Middle frontal gyrus (tissue), 1 donor: Measurements from ENCODE around the gene LARGE1.

ENCODE experiments used
- DNase-seq: peaks from one replicate; pipeline ENCODE4 v3.0.0-alpha.2; 2015; ENCODE audit warnings: low spot score; ENCODE audit errors: extremely low spot score

Gene LARGE1

GRCh38 chr22:33666961-33667619, 253.2 kb downstream of the LARGE1 start:
- no peak for DNase-seq

- DNase-seq: no peak
Observed at GRCh38 chr22:33666279-33666960, 253.9 kb downstream of the LARGE1 start.

DNA sequence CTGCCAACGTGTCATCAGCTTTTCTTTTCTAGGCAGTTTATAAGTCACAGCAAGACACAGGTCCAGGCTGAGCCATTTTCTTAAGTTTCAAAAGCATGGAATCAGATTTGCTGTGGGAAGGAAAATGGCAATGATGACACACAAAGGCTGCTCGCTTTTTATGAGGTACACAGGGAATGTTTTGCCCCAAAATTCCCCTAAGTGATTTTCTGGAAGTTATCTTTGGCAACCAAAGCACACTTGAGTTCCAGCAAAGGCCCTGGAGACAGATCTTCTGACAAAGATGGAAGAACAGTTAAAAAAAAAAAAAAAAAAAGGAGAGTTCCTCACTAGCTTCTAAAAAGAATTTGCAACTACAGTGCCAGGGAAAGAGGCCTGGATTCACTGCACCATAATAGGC, 260.8 kb downstream of the LARGE1 start:
- no peak for DNase-seq

GRCh38 chr22:33658775-33659174, 261.5 kb downstream of the LARGE1 start:
- no peak for DNase-seq

DNA sequence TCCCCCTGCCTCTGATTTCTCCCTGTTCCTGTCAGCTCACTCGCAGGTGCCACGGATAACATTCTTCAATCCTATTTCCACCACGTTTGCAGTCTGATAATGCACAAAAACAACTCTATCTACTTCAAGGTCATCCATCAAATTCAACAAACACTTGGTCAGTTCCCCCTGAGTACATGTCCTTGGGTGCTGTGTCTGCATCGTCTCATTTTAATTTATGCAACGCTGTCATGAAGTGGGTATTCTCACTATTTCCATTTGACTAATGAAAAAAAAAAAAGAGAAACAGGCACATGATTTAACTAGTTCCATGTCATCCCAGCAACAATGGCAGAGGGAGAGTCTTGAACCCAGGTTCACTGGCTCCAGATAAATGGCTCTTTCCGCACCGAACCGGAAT, 262.6 kb downstream of the LARGE1 start:
- no peak for DNase-seq

DNA sequence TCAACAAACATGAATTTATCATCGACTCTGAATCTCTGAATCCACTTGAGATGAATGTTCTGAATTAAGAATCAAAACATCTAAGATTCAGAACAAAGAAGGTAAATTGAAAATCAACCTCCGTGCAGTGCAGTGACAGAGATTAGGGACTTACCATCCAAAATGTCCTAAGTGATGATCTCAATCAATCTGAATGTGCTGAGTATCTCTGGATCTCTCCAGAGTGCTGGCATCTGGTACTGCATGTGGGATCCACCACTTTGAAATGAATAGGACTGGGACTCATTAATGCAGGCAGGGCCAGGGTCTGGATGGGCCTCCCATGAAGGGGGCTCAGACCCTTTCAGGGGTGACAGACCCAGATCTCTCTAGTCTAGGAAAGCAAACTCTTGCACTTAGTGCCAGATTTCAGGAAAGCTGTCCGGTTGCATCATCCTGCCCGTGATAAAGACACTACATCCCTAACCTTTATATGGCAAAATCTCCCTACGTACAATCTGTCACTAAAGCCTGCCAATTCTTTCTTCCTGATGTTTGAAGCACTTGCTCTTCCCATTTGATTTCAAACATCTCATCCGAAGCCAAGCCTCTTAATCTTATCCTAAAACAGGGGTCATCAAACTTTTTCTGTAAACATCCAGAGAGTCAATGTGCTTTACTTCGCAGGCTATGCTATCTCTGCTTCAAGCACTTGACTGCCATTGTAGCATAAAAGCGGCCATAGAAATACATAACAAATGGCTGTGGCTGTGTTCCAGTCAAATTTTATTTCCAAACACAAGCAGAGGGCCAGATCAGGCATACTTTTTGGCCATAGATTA, 263.3 kb downstream of the LARGE1 start:
- DNase-seq: peak; percentile 23

DNA sequence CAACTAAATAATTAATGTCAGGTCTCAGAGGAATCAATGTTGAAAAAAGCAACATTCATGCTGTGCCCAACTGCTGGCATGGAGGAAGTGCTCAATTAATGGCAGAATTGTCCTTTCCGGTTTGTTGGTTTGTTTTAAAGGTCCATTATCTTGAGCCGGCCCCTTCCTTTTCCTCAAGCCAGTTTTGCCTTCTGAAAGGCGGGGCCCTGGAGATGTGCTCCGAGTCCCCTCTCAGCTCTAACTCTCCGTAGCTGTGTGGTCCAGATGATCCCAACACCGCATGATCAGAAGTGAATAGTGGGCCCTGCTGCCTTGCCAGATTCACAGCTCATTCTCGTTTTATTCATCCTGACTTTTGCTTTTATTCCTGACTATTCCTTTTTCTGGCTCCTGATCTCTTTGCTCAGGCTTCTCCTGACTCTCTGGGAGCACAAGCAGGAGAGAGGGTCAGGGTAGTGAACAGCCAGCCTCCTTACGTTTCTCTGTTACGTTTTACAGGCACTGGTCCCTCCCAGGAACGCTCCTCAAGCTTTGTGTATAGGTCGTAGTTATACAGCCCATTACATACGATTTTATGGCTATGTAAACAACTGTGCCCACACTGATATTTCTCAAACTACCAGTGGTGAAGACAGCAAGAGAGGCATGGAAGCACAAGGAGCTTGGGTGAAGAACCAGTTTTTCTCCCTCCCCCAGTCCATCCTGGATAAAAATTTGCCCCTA, 265.9 kb downstream of the LARGE1 start:
- no peak for DNase-seq

DNA sequence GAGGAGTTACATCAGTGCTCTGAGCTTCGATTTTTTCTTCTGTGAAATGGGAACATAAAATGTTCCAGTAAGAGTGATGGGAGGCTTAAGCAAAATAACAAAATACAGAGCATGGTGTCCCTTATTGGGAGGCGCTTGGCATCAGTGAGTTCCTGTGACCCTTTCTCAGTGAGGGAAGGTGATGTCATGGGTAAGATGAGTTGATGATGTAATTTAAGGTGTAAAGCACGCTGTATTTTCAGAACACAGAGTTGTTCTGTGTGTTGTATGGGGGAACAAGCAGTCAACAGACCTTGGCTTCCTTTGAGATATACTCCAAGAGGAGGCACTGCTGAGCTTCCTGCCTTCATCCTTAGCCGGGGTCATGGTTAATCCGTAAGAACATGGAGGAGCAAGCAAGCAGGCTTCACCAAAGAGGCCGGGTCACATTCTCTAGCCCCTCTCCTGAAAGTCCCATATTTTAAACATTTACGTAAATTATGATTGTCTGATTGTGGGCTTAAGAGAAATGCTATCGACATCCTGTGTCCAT, 266.7 kb downstream of the LARGE1 start:
- no peak for DNase-seq

DNA sequence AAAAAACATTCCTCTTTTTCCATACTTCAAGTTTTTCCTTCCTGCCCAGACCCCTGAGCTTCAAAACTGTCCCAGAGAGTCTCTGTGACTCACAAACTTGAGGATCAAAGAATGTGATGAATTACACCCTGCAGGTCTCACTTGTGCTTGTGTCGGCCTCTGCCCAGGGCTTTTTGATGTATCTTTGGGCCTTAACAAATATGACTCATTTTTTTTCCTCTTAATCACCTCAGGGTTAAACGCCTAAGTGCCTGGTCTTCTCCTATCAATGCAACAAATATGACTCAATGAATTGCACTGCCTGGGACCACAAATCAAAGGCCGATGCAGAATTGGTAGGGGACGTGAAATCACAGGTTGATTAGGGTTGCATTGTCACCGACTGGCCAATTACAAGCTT, 267.7 kb downstream of the LARGE1 start:
- no peak for DNase-seq

GRCh38 chr22:33650244-33650643, 270.0 kb downstream of the LARGE1 start:
- DNase-seq: no peak

- no peak for DNase-seq
Observed at GRCh38 chr22:33648478-33648877, 271.8 kb downstream of the LARGE1 start.

DNA sequence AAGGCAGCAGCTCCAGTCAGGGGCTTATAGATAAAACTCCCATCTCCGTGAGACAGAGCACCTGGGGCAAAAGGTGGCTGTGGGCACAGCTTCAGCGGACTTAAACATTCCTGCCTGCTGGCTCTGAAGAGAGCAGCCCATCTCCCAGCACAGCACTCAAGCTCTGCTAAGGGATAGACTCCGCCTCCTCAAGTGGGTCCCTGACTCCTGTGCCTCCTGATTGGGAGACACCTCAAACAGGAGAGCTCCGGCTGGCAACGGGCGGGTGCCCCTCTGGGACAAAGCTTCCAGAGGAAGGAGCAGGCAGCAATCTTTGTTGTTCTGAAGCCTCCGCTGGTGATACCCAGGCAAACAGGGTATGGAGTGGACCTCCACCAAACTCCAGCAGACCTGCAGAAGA, 279.4 kb downstream of the LARGE1 start:
- DNase-seq: no peak

GRCh38 chr22:33639588-33640254, 280.6 kb downstream of the LARGE1 start:
- DNase-seq: no peak

- no peak for DNase-seq
Observed at GRCh38 chr22:33635766-33636165, 284.5 kb downstream of the LARGE1 start.

GRCh38 chr22:33631777-33632176, 288.5 kb downstream of the LARGE1 start:
- no peak for DNase-seq

DNA sequence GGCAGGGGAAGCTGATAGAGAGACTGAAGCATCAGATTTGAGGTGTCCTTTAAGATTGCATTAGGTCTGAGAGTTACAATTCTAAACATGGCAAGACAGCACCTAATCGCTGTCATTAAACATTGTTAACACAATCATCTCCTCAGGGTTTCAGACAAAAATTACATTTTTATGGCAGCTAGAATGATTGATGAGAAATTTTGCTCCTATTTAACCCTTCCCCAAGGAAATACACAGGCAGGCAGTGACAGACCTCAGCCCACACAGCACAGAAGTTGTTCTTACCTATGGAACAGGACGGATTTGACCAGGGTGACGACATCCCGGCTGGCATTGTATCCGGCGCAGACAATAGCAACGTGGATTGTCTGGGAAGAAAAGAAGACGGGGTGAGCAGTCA, 294.3 kb downstream of the LARGE1 start:
- no peak for DNase-seq

GRCh38 chr22:33620085-33620484, 300.2 kb downstream of the LARGE1 start:
- DNase-seq: no peak

DNA sequence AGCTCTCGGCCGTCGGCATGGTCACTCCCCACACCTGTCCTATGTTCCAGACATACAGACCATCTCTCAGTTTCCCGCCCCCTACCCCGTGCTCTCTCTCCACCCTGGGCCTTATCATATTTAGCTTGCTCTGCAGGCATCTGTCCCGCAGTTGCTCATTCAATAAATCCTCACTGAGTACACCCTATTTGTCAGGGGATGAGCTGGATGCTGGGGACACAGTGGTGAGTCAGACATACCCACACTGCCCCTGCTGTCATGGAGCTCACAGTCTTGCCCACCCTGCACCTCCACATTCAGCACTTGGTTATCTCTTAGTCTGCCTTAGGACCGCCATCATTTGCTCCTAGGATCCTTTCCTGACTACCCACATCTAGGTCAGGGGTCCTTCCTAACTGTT, 313.8 kb downstream of the LARGE1 start:
- no peak for DNase-seq

- DNase-seq: no peak
Observed at GRCh38 chr22:33605666-33606065, 314.6 kb downstream of the LARGE1 start.

GRCh38 chr22:33605221-33605620, 315.1 kb downstream of the LARGE1 start:
- DNase-seq: no peak

GRCh38 chr22:33601062-33601461, 319.2 kb downstream of the LARGE1 start:
- DNase-seq: no peak
